ENCODE measurements around the gene ZNF780B. TPM values are rescaled to one million over a fixed set of nuclear protein-coding genes. Genes with fewer than 3 reads are reported as not detected.

The ZNF780B gene
- 5.4 to 6.8 TPM (median 6.4 TPM) in 5 replicates for total RNA-seq (2022; extraction: Qiagen RNA extraction)

GRCh38 chr19:40055832-40056504 is at the start of gene ZNF780B:
Gene ZNF780B, minus strand, starts transcription at chr19:40056231. Its CDS starts 5,899 bp downstream, at chr19:40050332.

GRCh38 chr19:40090241-40091204 is 34.5 kb upstream of the ZNF780B start, which contains the start of gene ZNF780A:
Gene ZNF780A, minus strand, starts transcription at chr19:40090943. Its CDS starts 6,190 bp downstream, at chr19:40084753.

GRCh38 chr19:39996811-39997637 is 59.0 kb downstream of the ZNF780B start, which contains the start of gene ZNF546:
Gene ZNF546, plus strand, starts transcription at chr19:39997060. Its CDS starts 1,267 bp downstream, at chr19:39998327.

Other genes starting within 250 kb of the ZNF780B start
- 18.2 to 22.5 TPM (median 20.4 TPM) in 5 replicates for gene DYRK1B, start 222.1 kb downstream of the ZNF780B start, total RNA-seq (2022; extraction: Qiagen RNA extraction)
- 583 to 713 TPM (median 684 TPM) in 5 replicates for gene FBL, start 209.9 kb downstream of the ZNF780B start, total RNA-seq (2022; extraction: Qiagen RNA extraction)
- 0.63 to 0.97 TPM (median 0.70 TPM) in 5 replicates for gene FCGBP, start 121.6 kb downstream of the ZNF780B start, total RNA-seq (2022; extraction: Qiagen RNA extraction)
- 257 to 292 TPM (median 275 TPM) in 5 replicates for gene PSMC4, start 85.1 kb downstream of the ZNF780B start, total RNA-seq (2022; extraction: Qiagen RNA extraction)
- gene ZNF546, start 59.2 kb downstream of the ZNF780B start, total RNA-seq (2022; extraction: Qiagen RNA extraction) = 1.3 to 2.7 TPM (median 2.2 TPM) in 5 replicates
- 25.9 to 29.1 TPM (median 27.7 TPM) in 5 replicates for gene ZNF780A, start 34.7 kb upstream of the ZNF780B start, total RNA-seq (2022; extraction: Qiagen RNA extraction)
- 14.0 to 16.4 TPM (median 14.8 TPM) in 5 replicates for gene MAP3K10, start 135.2 kb upstream of the ZNF780B start, total RNA-seq (2022; extraction: Qiagen RNA extraction)
- gene TTC9B, start 162.2 kb upstream of the ZNF780B start, total RNA-seq (2022; extraction: Qiagen RNA extraction) = 0.16 to 0.79 TPM (median 0.45 TPM) in 5 replicates
- gene CCNP, start 170.5 kb upstream of the ZNF780B start, total RNA-seq (2022; extraction: Qiagen RNA extraction) = 0.16 to 0.32 TPM (median 0.29 TPM) in 4 of 5 replicates, not detected in the other
- gene AKT2, start 229.1 kb upstream of the ZNF780B start, total RNA-seq (2022; extraction: Qiagen RNA extraction) = 146 to 181 TPM (median 173 TPM) in 5 replicates

All from A549 treated with Hydrocortisone at 1 μM for 4 hours (cell line).